ENCODE data around the gene SCAPER.

Gene SCAPER

GRCh38 chr15:76377217-76377616 lies 527.9 kb downstream of the SCAPER start:
- H3K9me3 ChIP-seq (ENCODE audit: severe bottlenecking): no peaks in the 10 kb centered on the region
- H3K36me3 ChIP-seq: 0 out of 2 replicates have a peak, but pooled peaks cover under 1% of the 10 kb centered on the region
- no peak overlapping the region for H3K27ac ChIP-seq
- no peak overlapping the region for H3K4me3 ChIP-seq (ENCODE audit: low read depth, low read length)
- no peak for TF ChIP-seq CTCF (IDR thresholded peaks at IDR 0.05; ENCODE audit: low read depth, low read length)
- no peak for DNase-seq
- H3K27me3 ChIP-seq (ENCODE audit: insufficient read depth, low read depth, severe bottlenecking): no peaks in the 10 kb centered on the region

- no peaks in the 10 kb centered on the region for H3K27me3 ChIP-seq (ENCODE audit: insufficient read depth, low read depth, severe bottlenecking)
- DNase-seq: no peak
- H3K36me3 ChIP-seq: 0 out of 2 replicates have a peak, but pooled peaks cover 3% of the 10 kb centered on the region
- no peaks in the 10 kb centered on the region for H3K9me3 ChIP-seq (ENCODE audit: severe bottlenecking)
- no peak overlapping the region for H3K4me3 ChIP-seq (ENCODE audit: low read depth, low read length)
- H3K27ac ChIP-seq: no peak overlapping the region
- TF ChIP-seq CTCF (IDR thresholded peaks at IDR 0.05; ENCODE audit: low read depth, low read length): no peak
Measured at GRCh38 chr15:76376816-76377215, 528.3 kb downstream of the SCAPER start.

- Histone ChIP-seq H3K36me3 (0 out of 2 replicates have a peak, but pooled peaks cover 3% of the 10 kb centered on the region), H3K27ac (no peak overlapping the region), H3K9me3 (ENCODE audit: severe bottlenecking) (no peaks in the 10 kb centered on the region), H3K4me3 (ENCODE audit: low read depth, low read length) (no peak overlapping the region), H3K27me3 (ENCODE audit: insufficient read depth, low read depth, severe bottlenecking) (no peaks in the 10 kb centered on the region)
- no peak for TF ChIP-seq CTCF (IDR thresholded peaks at IDR 0.05; ENCODE audit: low read depth, low read length)
- DNase-seq: no peak
Measured at GRCh38 chr15:76376029-76376428, 529.1 kb downstream of the SCAPER start.

GRCh38 chr15:76368122-76368621 lies 537.0 kb downstream of the SCAPER start:
- Histone ChIP-seq H3K27ac (no peak overlapping the region), H3K36me3 (0 out of 2 replicates have a peak, but pooled peaks cover 3% of the 10 kb centered on the region), H3K9me3 (ENCODE audit: severe bottlenecking) (no peaks in the 10 kb centered on the region), H3K27me3 (ENCODE audit: insufficient read depth, low read depth, severe bottlenecking) (no peaks in the 10 kb centered on the region), H3K4me3 (ENCODE audit: low read depth, low read length) (no peak overlapping the region)
- DNase-seq: no peak
- no peak for TF ChIP-seq CTCF (IDR thresholded peaks at IDR 0.05; ENCODE audit: low read depth, low read length)

- DNase-seq: no peak
- Histone ChIP-seq H3K27ac (no peak overlapping the region), H3K27me3 (ENCODE audit: insufficient read depth, low read depth, severe bottlenecking) (no peaks in the 10 kb centered on the region), H3K9me3 (ENCODE audit: severe bottlenecking) (no peaks in the 10 kb centered on the region), H3K4me3 (ENCODE audit: low read depth, low read length) (no peak overlapping the region), H3K36me3 (no peaks in the 10 kb centered on the region)
- TF ChIP-seq CTCF (IDR thresholded peaks at IDR 0.05; ENCODE audit: low read depth, low read length): no peak
Measured at GRCh38 chr15:76366714-76367113, 538.4 kb downstream of the SCAPER start.

- H3K36me3 ChIP-seq: no peaks in the 10 kb centered on the region
- no peaks in the 10 kb centered on the region for H3K9me3 ChIP-seq (ENCODE audit: severe bottlenecking)
- H3K4me3 ChIP-seq (ENCODE audit: low read depth, low read length): no peak overlapping the region
- H3K27me3 ChIP-seq (ENCODE audit: insufficient read depth, low read depth, severe bottlenecking): no peaks in the 10 kb centered on the region
- H3K27ac ChIP-seq: no peak overlapping the region
- DNase-seq: no peak
- TF ChIP-seq CTCF (IDR thresholded peaks at IDR 0.05; ENCODE audit: low read depth, low read length): no peak
Measured at GRCh38 chr15:76363251-76363650, 541.9 kb downstream of the SCAPER start.
